Vagina (tissue), 2 donors: ENCODE data around the gene FAR2.
"Not testable (repeated sequence)": the region's sequence is repeated elsewhere in the genome, so short reads cannot be mapped to it uniquely, and the experiment has no call there.

ENCODE experiments used
- POLR2AphosphoS5 ChIP-seq, 2 donors: sonication (generic); formaldehyde crosslinking; IDR thresholded peaks; one replicate each; pipeline ENCODE4 v1.9.0; 2017; ENCODE audit warnings: antibody characterized with exemption in 2 of 2, mild to moderate bottlenecking in 2 of 2, low read depth in 1 of 2; ENCODE audit not compliant: insufficient read depth in 1 of 2
- TF ChIP-seq, protein P1 (sequence below), 3 experiments: fragments of 450-650 bp in 2 of 3; fragments of 200-600 bp in 1 of 3; sonication (generic) in 1 of 3; IDR thresholded peaks; one replicate each; pipeline ENCODE4 v1.5.1; 2017 to 2019; ENCODE audit warnings: antibody characterized with exemption in 3 of 3, mild to moderate bottlenecking in 2 of 3, moderate library complexity in 2 of 3

DNA sequence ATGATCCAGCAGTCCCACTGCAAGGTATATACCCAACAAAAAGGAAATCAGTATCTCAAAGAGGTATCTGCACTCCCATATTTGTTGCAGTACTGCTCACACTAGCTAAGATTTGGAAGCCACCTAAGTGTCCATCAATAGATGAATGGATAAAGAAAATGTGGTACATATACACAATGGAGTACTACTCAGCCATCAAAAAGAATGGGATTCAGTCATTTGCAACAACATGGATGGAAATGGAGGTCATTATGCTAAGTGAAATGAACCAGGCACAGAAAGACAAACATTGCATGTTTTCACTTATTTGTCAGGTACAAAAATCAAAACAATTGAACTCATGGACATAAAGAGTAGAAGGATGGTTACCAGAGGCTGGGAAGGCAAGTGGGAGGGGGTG lies 141.4 kb downstream of the FAR2 start:
- TF ChIP-seq, protein P1, sequence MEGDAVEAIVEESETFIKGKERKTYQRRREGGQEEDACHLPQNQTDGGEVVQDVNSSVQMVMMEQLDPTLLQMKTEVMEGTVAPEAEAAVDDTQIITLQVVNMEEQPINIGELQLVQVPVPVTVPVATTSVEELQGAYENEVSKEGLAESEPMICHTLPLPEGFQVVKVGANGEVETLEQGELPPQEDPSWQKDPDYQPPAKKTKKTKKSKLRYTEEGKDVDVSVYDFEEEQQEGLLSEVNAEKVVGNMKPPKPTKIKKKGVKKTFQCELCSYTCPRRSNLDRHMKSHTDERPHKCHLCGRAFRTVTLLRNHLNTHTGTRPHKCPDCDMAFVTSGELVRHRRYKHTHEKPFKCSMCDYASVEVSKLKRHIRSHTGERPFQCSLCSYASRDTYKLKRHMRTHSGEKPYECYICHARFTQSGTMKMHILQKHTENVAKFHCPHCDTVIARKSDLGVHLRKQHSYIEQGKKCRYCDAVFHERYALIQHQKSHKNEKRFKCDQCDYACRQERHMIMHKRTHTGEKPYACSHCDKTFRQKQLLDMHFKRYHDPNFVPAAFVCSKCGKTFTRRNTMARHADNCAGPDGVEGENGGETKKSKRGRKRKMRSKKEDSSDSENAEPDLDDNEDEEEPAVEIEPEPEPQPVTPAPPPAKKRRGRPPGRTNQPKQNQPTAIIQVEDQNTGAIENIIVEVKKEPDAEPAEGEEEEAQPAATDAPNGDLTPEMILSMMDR (IDR thresholded peaks at IDR 0.05): not testable (repeated sequence)
- not testable (repeated sequence) for TF ChIP-seq POLR2AphosphoS5 (IDR thresholded peaks at IDR 0.05; ENCODE audit: insufficient read depth in 1 of 2, low read depth in 1 of 2)
